Ishikawa (cell line): ENCODE measurements around the gene TSPAN13.

Experiments
- CEBPB ChIP-seq: IDR thresholded peaks from 2 replicates; pipeline ENCODE4 v1.6.1; 2012
- CREB1 ChIP-seq: IDR thresholded peaks from 2 replicates; pipeline ENCODE4 v1.6.1; 2012; ENCODE audit warnings: low read depth
- EGR1 ChIP-seq: IDR thresholded peaks from 2 replicates; pipeline ENCODE4 v1.6.1; 2012
- EP300 ChIP-seq: IDR thresholded peaks from 2 replicates; pipeline ENCODE4 v1.6.1; 2012; ENCODE audit warnings: borderline replicate concordance
- FOXM1 ChIP-seq: IDR thresholded peaks from 2 replicates; pipeline ENCODE4 v1.6.1; 2012; ENCODE audit warnings: low read depth, borderline replicate concordance
- NFIC ChIP-seq: IDR thresholded peaks from 2 replicates; pipeline ENCODE4 v1.6.1; 2012
- RAD21 ChIP-seq: IDR thresholded peaks from 2 replicates; pipeline ENCODE4 v1.6.1; 2012; ENCODE audit warnings: low read depth
- TAF1 ChIP-seq: IDR thresholded peaks from 2 replicates; pipeline ENCODE4 v1.6.1; 2012; ENCODE audit warnings: low read depth, mild to moderate bottlenecking
- TCF12 ChIP-seq: IDR thresholded peaks from 2 replicates; pipeline ENCODE4 v1.6.1; 2012; ENCODE audit warnings: low read depth
- TEAD4 ChIP-seq: IDR thresholded peaks from 2 replicates; pipeline ENCODE4 v1.6.1; 2012
- USF1 ChIP-seq: IDR thresholded peaks from 2 replicates; pipeline ENCODE4 v1.6.1; 2012
- YY1 ChIP-seq: IDR thresholded peaks from 2 replicates; pipeline ENCODE4 v1.6.1; 2012; ENCODE audit warnings: low read depth
- ZBTB7A ChIP-seq: IDR thresholded peaks from 2 replicates; pipeline ENCODE4 v1.6.1; 2012; ENCODE audit warnings: low read depth
- TF ChIP-seq, protein P1 (sequence below): IDR thresholded peaks from 2 replicates; pipeline ENCODE4 v1.6.1; 2012
- TF ChIP-seq, protein P2 (sequence below): IDR thresholded peaks from 2 replicates; pipeline ENCODE4 v1.6.1; 2012; ENCODE audit warnings: low read depth, mild to moderate bottlenecking

TSPAN13 gene

DNA sequence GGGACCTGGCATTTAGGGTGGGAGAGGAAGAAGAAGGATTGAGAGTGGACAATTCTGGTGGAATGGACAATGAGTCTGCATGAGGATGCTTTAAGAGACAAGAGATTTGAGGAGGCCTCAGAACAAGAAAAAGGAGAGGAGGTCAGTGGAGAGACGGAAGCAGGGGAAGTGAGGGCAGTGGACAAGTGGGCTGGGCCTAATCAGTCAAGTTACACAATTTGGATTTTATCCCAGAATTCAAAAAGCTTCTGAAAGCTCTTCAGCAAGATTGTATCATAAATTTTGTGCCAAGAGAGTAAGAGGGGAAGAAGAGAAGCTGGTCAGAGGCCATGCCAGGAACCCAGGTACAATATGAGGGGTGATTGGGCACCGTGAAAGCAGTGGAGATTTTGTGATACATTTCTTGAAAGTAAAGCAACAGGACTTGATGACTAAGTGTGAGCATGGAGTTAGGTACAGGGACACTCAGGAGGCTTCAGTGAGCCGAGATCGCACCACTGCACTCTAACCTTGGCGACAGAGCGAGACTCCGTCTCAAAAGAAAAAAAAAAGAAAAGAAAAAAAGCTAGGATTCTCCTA, 19.3 kb upstream of the TSPAN13 start:
- TF ChIP-seq CEBPB (no peak), RAD21 (no peak), TCF12 (no peak), FOXM1 (no peak), TAF1 (no peak), TEAD4 (no peak), YY1 (no peak), USF1 (no peak), ZBTB7A (no peak), EGR1 (no peak), NFIC (no peak), EP300 (no peak), CREB1 (no peak)
- TF ChIP-seq, protein P1, sequence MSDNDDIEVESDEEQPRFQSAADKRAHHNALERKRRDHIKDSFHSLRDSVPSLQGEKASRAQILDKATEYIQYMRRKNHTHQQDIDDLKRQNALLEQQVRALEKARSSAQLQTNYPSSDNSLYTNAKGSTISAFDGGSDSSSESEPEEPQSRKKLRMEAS: no peak
- TF ChIP-seq, protein P2, sequence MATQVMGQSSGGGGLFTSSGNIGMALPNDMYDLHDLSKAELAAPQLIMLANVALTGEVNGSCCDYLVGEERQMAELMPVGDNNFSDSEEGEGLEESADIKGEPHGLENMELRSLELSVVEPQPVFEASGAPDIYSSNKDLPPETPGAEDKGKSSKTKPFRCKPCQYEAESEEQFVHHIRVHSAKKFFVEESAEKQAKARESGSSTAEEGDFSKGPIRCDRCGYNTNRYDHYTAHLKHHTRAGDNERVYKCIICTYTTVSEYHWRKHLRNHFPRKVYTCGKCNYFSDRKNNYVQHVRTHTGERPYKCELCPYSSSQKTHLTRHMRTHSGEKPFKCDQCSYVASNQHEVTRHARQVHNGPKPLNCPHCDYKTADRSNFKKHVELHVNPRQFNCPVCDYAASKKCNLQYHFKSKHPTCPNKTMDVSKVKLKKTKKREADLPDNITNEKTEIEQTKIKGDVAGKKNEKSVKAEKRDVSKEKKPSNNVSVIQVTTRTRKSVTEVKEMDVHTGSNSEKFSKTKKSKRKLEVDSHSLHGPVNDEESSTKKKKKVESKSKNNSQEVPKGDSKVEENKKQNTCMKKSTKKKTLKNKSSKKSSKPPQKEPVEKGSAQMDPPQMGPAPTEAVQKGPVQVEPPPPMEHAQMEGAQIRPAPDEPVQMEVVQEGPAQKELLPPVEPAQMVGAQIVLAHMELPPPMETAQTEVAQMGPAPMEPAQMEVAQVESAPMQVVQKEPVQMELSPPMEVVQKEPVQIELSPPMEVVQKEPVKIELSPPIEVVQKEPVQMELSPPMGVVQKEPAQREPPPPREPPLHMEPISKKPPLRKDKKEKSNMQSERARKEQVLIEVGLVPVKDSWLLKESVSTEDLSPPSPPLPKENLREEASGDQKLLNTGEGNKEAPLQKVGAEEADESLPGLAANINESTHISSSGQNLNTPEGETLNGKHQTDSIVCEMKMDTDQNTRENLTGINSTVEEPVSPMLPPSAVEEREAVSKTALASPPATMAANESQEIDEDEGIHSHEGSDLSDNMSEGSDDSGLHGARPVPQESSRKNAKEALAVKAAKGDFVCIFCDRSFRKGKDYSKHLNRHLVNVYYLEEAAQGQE: no peak

- no peak for TF ChIP-seq ZBTB7A
- no peak for TF ChIP-seq FOXM1
- TF ChIP-seq USF1: no peak
- no peak for TF ChIP-seq CREB1
- no peak for TF ChIP-seq TCF12
- no peak for TF ChIP-seq RAD21
- no peak for TF ChIP-seq NFIC
Observed at GRCh38 chr7:16735020-16735419, 18.5 kb upstream of the TSPAN13 start.

DNA sequence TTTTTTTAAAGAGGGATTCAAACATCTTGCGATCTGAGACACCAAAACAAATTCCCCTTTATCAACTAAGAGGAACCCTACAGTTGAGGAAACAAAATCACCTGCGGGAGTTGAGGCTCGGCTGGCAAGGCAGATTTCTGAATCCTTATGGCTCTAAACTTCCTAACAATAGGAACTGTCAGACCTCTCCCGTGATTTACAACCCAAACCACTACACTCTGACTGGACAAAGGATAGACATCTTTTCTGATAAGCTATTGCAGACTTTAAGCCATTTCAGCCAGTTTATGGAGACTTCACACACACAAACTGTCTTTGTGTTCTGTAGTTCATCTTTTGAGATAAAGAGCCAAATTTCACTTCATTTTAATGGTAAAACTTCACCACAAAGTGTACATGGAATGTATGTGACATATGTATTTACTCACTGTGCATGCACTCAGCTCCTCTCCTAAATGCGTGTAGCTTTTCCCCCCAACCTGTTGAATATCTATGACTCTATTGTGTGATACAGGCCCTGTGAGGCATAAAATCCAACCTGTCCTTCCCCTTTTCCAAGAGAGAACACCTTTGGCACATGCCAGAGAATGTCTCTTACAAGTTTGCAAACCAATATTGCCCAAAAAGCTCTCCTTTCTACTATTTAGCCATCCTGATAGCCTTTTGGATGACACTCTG, 15.4 kb upstream of the TSPAN13 start:
- TF ChIP-seq TAF1 (no peak), YY1 (no peak)

DNA sequence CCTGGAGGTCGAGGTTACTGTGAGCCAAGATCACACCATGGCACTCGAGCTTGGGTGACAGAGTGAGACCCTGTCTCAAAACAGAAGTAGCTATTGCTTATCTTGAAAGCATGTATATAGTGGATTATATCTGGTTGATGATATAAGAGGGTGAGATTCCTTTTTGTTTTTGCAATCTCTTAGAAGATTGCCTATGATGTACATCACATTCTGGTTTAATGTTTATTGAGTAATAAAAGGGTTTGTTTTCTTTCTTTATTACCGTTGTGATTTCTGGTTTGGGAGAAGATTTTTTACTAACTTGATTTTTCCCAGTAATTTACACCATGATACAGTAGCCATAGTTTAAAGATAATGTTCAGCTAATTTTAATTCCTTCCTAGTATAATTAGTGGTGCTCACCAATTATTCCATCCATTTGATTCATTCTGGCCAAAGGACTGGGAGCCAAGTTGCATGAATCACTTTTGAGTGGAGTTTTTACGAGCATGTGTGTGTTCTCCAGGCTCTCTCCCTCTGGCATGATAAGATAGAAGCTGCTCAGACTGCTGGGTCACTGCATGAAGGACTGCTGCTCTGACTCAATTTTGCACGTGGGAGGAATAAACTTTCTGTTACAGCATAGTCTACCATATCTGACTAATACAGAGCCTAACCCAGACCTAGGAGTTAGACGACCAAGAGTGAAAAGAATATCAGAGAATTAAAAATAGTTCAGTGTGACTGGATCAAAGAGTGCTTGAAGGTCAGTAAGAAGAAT, 13.5 kb upstream of the TSPAN13 start:
- no peak for TF ChIP-seq EGR1
- TF ChIP-seq ZBTB7A: no peak
- no peak for TF ChIP-seq TCF12
- TF ChIP-seq, protein P1: no peak
- TF ChIP-seq TEAD4: no peak
- no peak for TF ChIP-seq CEBPB
- no peak for TF ChIP-seq YY1
- no peak for TF ChIP-seq USF1
- TF ChIP-seq, protein P2: no peak
- TF ChIP-seq RAD21: no peak

- TF ChIP-seq YY1 (no peak), ZBTB7A (no peak), CREB1 (no peak), TCF12 (no peak), NFIC (no peak), EP300 (no peak), TAF1 (no peak), RAD21 (no peak), EGR1 (no peak), TEAD4 (no peak), USF1 (no peak), CEBPB (no peak), FOXM1 (no peak)
- TF ChIP-seq, protein P1: no peak
- TF ChIP-seq, protein P2: no peak
Observed at GRCh38 chr7:16740623-16740953, 13.0 kb upstream of the TSPAN13 start.
